HepG2 (cell line): Measurements from ENCODE around the gene SMAP2. TPM values are rescaled to one million over a fixed set of nuclear protein-coding genes. Genes with fewer than 3 reads are reported as not detected.

Source experiments
- E2F5 ChIP-seq: sonication (generic); formaldehyde crosslinking; conservative IDR thresholded peaks from 2 replicates; pipeline ENCODE4 v1.4.0; 2020; ENCODE audit warnings: missing genetic modification reagents
- FOXO4 ChIP-seq: sonication (generic); formaldehyde crosslinking; conservative IDR thresholded peaks from 2 replicates; pipeline ENCODE4 v1.8.1; 2023; ENCODE audit warnings: missing genetic modification reagents
- GABPB1 ChIP-seq: IDR thresholded peaks from 2 replicates; pipeline ENCODE4 v1.6.1; 2016; ENCODE audit warnings: mild to moderate bottlenecking, missing genetic modification reagents, moderate library complexity, missing compliant biosample characterization
- MED1 ChIP-seq: sonication (generic); formaldehyde crosslinking; IDR thresholded peaks from 2 replicates; pipeline ENCODE4 v1.4.0; 2020; ENCODE audit warnings: missing genetic modification reagents
- MIXL1 ChIP-seq: IDR thresholded peaks from 2 replicates; pipeline ENCODE4 v1.6.1; 2016
- NFAT5 ChIP-seq: sonication (generic); formaldehyde crosslinking; IDR thresholded peaks from 2 replicates; pipeline ENCODE4 v1.4.0; 2020; ENCODE audit warnings: missing genetic modification reagents
- PAXIP1 ChIP-seq: sonication (generic); formaldehyde crosslinking; conservative IDR thresholded peaks from 2 replicates; pipeline ENCODE4 v1.4.0; 2020; ENCODE audit warnings: mild to moderate bottlenecking, missing genetic modification reagents, moderate library complexity
- RNF219 ChIP-seq: sonication (generic); formaldehyde crosslinking; IDR thresholded peaks from 2 replicates; pipeline ENCODE4 v1.5.0; 2020; ENCODE audit warnings: mild to moderate bottlenecking, missing genetic modification reagents
- RXRA ChIP-seq: sonication (generic); formaldehyde crosslinking; IDR thresholded peaks from 2 replicates; pipeline ENCODE4 v1.5.1; 2020; ENCODE audit warnings: missing genetic modification reagents
- SMAD3 ChIP-seq: sonication (generic); formaldehyde crosslinking; IDR thresholded peaks from 2 replicates; pipeline ENCODE4 v1.4.0; 2020; ENCODE audit warnings: missing genetic modification reagents
- TBX3 ChIP-seq: fragments of 450-650 bp; IDR thresholded peaks from 2 replicates; pipeline ENCODE4 v1.6.1; 2017; ENCODE audit warnings: antibody characterized with exemption, mild to moderate bottlenecking, inconsistent platforms, borderline replicate concordance
- ZNF749 ChIP-seq: sonication (generic); formaldehyde crosslinking; IDR thresholded peaks from 2 replicates; pipeline ENCODE4 v1.8.0; 2022; ENCODE audit warnings: mild to moderate bottlenecking, missing genetic modification reagents, moderate library complexity, borderline replicate concordance
- polyA plus RNA-seq, 8 experiments: library from polyadenylated mRNA; depleted of rRNA in 3 of 8; stranded (reverse) in 7 of 8; unstranded in 1 of 8; fragments of >200 nt; fragmentation: Illumina TruSeq in 4 of 8; extraction: Trizol in 4 of 8; gene quantifications; 2 replicates each; pipeline versions ENCODE4 v1.2.1 to v1.2.3, GENCODE V29; 2011 to 2016; ENCODE audit warnings: low read depth in 4 of 8, missing spikeins in 1 of 8, mixed read lengths in 1 of 8; ENCODE audit not compliant: insufficient read depth in 1 of 8
- total RNA-seq, 5 experiments: library from RNA; depleted of rRNA; stranded (reverse); fragments of >200 nt; fragmentation: Illumina TruSeq; extraction: Trizol; gene quantifications; 2 replicates each; pipeline ENCODE4 v1.2.3, GENCODE V29; 2016; ENCODE audit warnings: low read depth in 1 of 5

SMAP2 gene
- total and polyA plus RNA-seq, 2 of the 13 experiments (the other 11 are each of a cell fraction or from before 2014, with no cell fraction given): 19.0 to 22.3 TPM

GRCh38 chr1:40421431-40422384 is 48.2 kb downstream of the SMAP2 start (continued):
- TF ChIP-seq FOXO4 (CRISPR knock-in tag) (no peak), ZNF749 (CRISPR knock-in tag) (0 out of 2 replicates have a peak, but pooled peaks have one; percentile 59), PAXIP1 (CRISPR knock-in tag) (peak; percentile 99), RNF219 (CRISPR knock-in tag) (0 out of 2 replicates have a peak, but pooled peaks have one; percentile 75), TBX3 (no peak), NFAT5 (CRISPR knock-in tag) (no peak), RXRA (peak; percentile 99), MIXL1 (peak; percentile 80; the same call in 1 of the 2 replicates), GABPB1 (CRISPR knock-in tag) (peak; percentile 48; the same call in 1 of the 2 replicates), SMAD3 (CRISPR knock-in tag) (no peak), E2F5 (no peak), MED1 (peak; percentile 89)
